GM12801 (cell line): ENCODE measurements around the gene BMP7.

Source experiments
- CTCF ChIP-seq: IDR thresholded peaks from one replicate; pipeline ENCODE4 v1.5.1; 2011; ENCODE audit warnings: control low read depth; ENCODE audit not compliant: insufficient read length; ENCODE audit errors: extremely low read depth

BMP7 gene

GRCh38 chr20:57257701-57258453, 8.6 kb downstream of the BMP7 start:
- no peak for TF ChIP-seq CTCF

GRCh38 chr20:57256908-57257307, 9.5 kb downstream of the BMP7 start:
- no peak for TF ChIP-seq CTCF

GRCh38 chr20:57256205-57256604, 10.2 kb downstream of the BMP7 start:
- no peak for TF ChIP-seq CTCF

- TF ChIP-seq CTCF: no peak
These were observed 11.3 kb downstream of the BMP7 start for GRCh38 chr20:57255183-57255582.

GRCh38 chr20:57252559-57253162, 13.8 kb downstream of the BMP7 start:
- no peak for TF ChIP-seq CTCF

- TF ChIP-seq CTCF: no peak
These were observed 14.5 kb downstream of the BMP7 start for GRCh38 chr20:57251949-57252348.

GRCh38 chr20:57251344-57251743, 15.1 kb downstream of the BMP7 start:
- no peak for TF ChIP-seq CTCF
